HUES64 (cell line): ENCODE data around the gene C1QTNF1.

Experiments
- H3K27ac ChIP-seq: 2 replicates; pipeline ENCODE4 v1.7.0; 2013; ENCODE audit warnings: low read depth, low read length, inconsistent platforms
- H3K27me3 ChIP-seq: 2 replicates; pipeline ENCODE4 v1.6.1; 2013; ENCODE audit warnings: mild to moderate bottlenecking, low read length; ENCODE audit not compliant: insufficient read depth
- H3K36me3 ChIP-seq: 2 replicates; pipeline ENCODE4 v1.6.1; 2013; ENCODE audit warnings: mild to moderate bottlenecking, low read length; ENCODE audit not compliant: insufficient read depth
- H3K4me1 ChIP-seq: 2 replicates; pipeline ENCODE4 v1.6.1; 2013; ENCODE audit warnings: mild to moderate bottlenecking, low read length, moderate library complexity; ENCODE audit not compliant: insufficient read depth
- H3K4me3 ChIP-seq: 2 replicates; pipeline ENCODE4 v1.5.1; 2013; ENCODE audit warnings: mild to moderate bottlenecking, low read length, moderate library complexity
- H3K9ac ChIP-seq: 2 replicates; pipeline ENCODE4 v1.6.1; 2013; ENCODE audit warnings: mild to moderate bottlenecking, low read depth, low read length
- H3K9me3 ChIP-seq: 2 replicates; pipeline ENCODE4 v1.6.1; 2013; ENCODE audit warnings: low read depth, low read length; ENCODE audit not compliant: insufficient read depth
- WGBS: fragments of 150-250, 120-280 bp; methylation state at CpG from one replicate; pipeline ENCODE4 v1.1.7; 2013; ENCODE audit warnings: missing lambda C conversion rate; 5-methylcytosine and 5-hydroxymethylcytosine counted together

Gene C1QTNF1

DNA sequence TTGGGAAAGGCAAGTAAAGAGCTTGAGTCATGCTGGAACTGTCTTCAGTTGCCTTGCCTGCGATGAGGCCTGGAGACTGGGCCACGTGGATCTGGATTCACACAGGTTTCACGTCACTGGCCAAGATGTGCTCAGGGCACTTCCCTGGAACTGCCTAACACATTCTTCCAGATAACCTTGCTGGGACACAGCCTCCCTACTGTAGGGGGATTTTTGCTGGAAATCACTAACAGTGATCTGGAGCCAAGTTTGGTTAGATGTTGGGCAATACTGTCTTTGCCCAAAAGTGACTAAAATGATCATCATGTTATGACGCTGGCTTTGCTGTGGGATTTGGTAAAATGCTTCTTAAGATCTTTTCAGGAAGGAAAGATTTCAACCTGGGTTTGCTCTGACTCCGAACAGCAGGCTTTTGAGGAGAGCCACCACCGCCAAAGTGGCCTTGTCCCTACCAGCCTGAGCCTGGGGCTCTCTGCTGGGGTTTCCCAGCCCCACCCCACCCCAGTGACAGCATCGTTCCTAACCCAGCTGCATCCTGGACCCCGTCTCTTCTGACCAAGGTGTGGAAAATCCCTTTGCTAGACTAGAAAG is 14.7 kb downstream of the C1QTNF1 start:
- Histone ChIP-seq H3K27me3 (no peaks in the 10 kb centered on the region), H3K36me3 (no peaks in the 10 kb centered on the region), H3K27ac (no peak overlapping the region), H3K4me1 (no peaks in the 10 kb centered on the region), H3K4me3 (no peak overlapping the region), H3K9me3 (no peaks in the 10 kb centered on the region), H3K9ac (no peak overlapping the region)
- 91% methylated on average over 8 of the region's 8 CpGs for WGBS

DNA sequence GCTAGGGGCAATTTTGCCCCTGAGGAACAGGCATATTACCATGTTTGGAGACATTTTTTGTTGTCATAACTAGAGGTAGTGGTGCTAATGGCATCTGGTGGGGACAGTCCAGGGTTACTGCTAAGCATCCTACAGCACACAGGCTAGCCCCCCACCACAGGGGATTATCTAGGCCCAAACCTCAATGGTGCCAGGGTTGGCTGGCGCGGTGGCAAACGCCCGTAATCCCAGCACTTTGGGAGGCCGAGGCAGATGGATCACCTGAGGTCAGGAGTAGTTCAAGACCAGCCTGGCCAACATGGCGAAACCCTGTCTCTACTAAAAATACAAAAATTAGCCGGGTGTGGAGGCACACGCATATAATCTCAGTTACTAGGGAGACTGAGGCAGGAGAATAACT is 15.2 kb downstream of the C1QTNF1 start:
- Histone ChIP-seq H3K9me3 (no peaks in the 10 kb centered on the region), H3K4me1 (no peaks in the 10 kb centered on the region), H3K4me3 (no peak overlapping the region), H3K36me3 (no peaks in the 10 kb centered on the region), H3K27ac (no peak overlapping the region), H3K9ac (no peak overlapping the region), H3K27me3 (no peaks in the 10 kb centered on the region)
- 91% methylated on average over 8 of the region's 8 CpGs for WGBS

DNA sequence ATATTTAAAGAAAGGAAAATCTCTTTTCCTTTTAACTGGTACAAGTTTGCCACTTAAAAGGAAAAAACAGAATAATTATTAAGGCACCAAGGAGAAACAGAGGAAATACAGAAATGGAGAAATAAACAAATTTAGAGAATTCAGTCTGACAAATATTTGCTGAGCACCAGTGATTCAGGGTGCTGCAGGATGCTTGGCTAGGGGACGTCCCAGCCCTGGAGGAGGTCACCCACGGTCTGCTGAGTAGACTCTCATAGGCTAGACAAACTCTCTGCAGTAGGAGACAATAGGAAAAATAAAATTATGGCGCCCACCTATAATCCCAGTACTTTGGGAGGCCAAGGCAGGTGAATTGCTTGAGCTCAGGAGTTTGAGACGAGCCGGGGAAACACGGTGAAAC is 15.9 kb downstream of the C1QTNF1 start:
- Histone ChIP-seq H3K27ac (no peak overlapping the region), H3K4me3 (no peak overlapping the region), H3K36me3 (no peaks in the 10 kb centered on the region), H3K9ac (no peak overlapping the region), H3K27me3 (no peaks in the 10 kb centered on the region), H3K4me1 (no peaks in the 10 kb centered on the region), H3K9me3 (no peaks in the 10 kb centered on the region)
- WGBS = 79% methylated on average over 6 of the region's 6 CpGs

- Histone ChIP-seq H3K4me1 (no peaks in the 10 kb centered on the region), H3K9me3 (no peaks in the 10 kb centered on the region), H3K36me3 (no peaks in the 10 kb centered on the region), H3K27me3 (no peaks in the 10 kb centered on the region), H3K4me3 (no peak overlapping the region), H3K9ac (no peak overlapping the region), H3K27ac (no peak overlapping the region)
- WGBS = 89% methylated on average over 13 of the region's 13 CpGs
These were observed 17.1 kb downstream of the C1QTNF1 start for GRCh38 chr17:79041041-79041570.

DNA sequence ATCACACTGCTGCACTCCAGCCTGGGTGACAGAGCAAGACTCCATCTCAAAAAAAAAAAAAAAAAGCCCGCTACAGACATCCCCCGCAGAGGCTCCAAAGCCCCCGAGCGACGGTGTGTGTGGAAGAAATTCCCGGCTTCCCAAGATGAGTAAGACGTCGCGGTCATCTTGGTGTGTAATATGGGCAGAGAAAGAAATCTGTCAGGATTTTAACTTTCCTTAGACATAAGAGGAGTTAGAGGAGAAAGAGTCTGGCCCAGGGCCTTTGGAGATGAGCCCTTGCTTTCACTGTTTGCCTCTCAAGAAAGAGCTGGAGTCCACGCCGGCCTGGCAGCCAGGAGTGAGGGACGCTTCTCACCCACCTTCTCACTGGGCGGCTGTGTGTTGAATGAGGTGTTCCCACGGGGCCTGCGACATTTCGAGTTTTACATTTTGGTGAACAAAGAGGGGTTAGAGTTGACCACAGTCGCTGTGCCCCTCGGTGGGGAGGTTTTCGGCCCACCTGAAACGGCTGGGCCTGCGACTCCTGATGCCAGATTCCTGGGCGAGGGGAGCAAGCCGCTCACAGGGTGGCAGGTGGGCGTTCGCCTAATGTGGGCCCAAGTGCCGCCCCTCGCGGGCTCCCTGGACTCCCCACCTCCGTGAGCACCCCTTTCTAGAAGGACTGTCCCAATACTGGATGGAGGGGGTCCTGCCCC is 17.9 kb downstream of the C1QTNF1 start:
- no peaks in the 10 kb centered on the region for H3K27me3 ChIP-seq
- H3K4me1 ChIP-seq = no peaks in the 10 kb centered on the region
- 86% methylated on average over 28 of the region's 29 CpGs for WGBS
- H3K9me3 ChIP-seq = no peaks in the 10 kb centered on the region
- H3K36me3 ChIP-seq = no peaks in the 10 kb centered on the region
- no peak overlapping the region for H3K4me3 ChIP-seq
- no peak overlapping the region for H3K9ac ChIP-seq
- no peak overlapping the region for H3K27ac ChIP-seq

- H3K4me3 ChIP-seq = no peak overlapping the region
- no peaks in the 10 kb centered on the region for H3K4me1 ChIP-seq
- no peak overlapping the region for H3K9ac ChIP-seq
- H3K27me3 ChIP-seq = no peaks in the 10 kb centered on the region
- no peaks in the 10 kb centered on the region for H3K9me3 ChIP-seq
- H3K27ac ChIP-seq = no peak overlapping the region
- 75% methylated on average over 13 of the region's 13 CpGs for WGBS
- H3K36me3 ChIP-seq = no peaks in the 10 kb centered on the region
These were observed 18.6 kb downstream of the C1QTNF1 start for GRCh38 chr17:79042421-79043190.

- Histone ChIP-seq H3K36me3 (no peaks in the 10 kb centered on the region), H3K4me3 (no peak overlapping the region), H3K4me1 (no peaks in the 10 kb centered on the region), H3K27ac (no peak overlapping the region), H3K27me3 (no peaks in the 10 kb centered on the region), H3K9ac (no peak overlapping the region), H3K9me3 (no peaks in the 10 kb centered on the region)
- whole genome bisulfite sequencing = 88% methylated on average over 10 of the region's 10 CpGs
These were observed 19.4 kb downstream of the C1QTNF1 start for GRCh38 chr17:79043191-79043930.

GRCh38 chr17:79043931-79044320 is 20.0 kb downstream of the C1QTNF1 start:
- H3K4me1 ChIP-seq = no peaks in the 10 kb centered on the region
- no peak overlapping the region for H3K4me3 ChIP-seq
- H3K9ac ChIP-seq = no peak overlapping the region
- no peak overlapping the region for H3K27ac ChIP-seq
- no peaks in the 10 kb centered on the region for H3K27me3 ChIP-seq
- WGBS = 74% methylated on average over 12 of the region's 12 CpGs
- no peaks in the 10 kb centered on the region for H3K36me3 ChIP-seq
- no peaks in the 10 kb centered on the region for H3K9me3 ChIP-seq

GRCh38 chr17:79044462-79044861 is 20.5 kb downstream of the C1QTNF1 start:
- WGBS = 91% methylated on average over 11 of the region's 11 CpGs
- no peaks in the 10 kb centered on the region for H3K27me3 ChIP-seq
- no peaks in the 10 kb centered on the region for H3K4me1 ChIP-seq
- no peak overlapping the region for H3K27ac ChIP-seq
- H3K4me3 ChIP-seq = no peak overlapping the region
- H3K9ac ChIP-seq = no peak overlapping the region
- no peaks in the 10 kb centered on the region for H3K9me3 ChIP-seq
- H3K36me3 ChIP-seq = no peaks in the 10 kb centered on the region

GRCh38 chr17:79045001-79045729 is 21.2 kb downstream of the C1QTNF1 start:
- Histone ChIP-seq H3K36me3 (no peaks in the 10 kb centered on the region), H3K9me3 (no peaks in the 10 kb centered on the region), H3K9ac (no peak overlapping the region), H3K4me1 (no peaks in the 10 kb centered on the region), H3K27ac (no peak overlapping the region), H3K4me3 (no peak overlapping the region), H3K27me3 (no peaks in the 10 kb centered on the region)
- WGBS = 82% methylated on average over 15 of the region's 15 CpGs
